Osteocyte (in vitro differentiated cells): Measurements from ENCODE around the gene THRA. TPM values are rescaled to one million over a fixed set of nuclear protein-coding genes. Genes with fewer than 3 reads are reported as not detected.

Experiments used
- DNase-seq: peaks from one replicate; pipeline ENCODE4 v3.0.0; 2021; ENCODE audit warnings: mixed read lengths; ENCODE audit not compliant: unreplicated experiment; ENCODE audit errors: extremely low spot score
- H3K27ac Mint-ChIP-seq: one replicate; pipeline ENCODE4 v1.8.0; 2021; ENCODE audit warnings: mild to moderate bottlenecking, mixed read lengths; ENCODE audit not compliant: unreplicated experiment
- H3K27me3 Mint-ChIP-seq: one replicate; pipeline ENCODE4 v1.8.0; 2021; ENCODE audit warnings: mixed read lengths; ENCODE audit not compliant: unreplicated experiment
- H3K36me3 Mint-ChIP-seq: one replicate; pipeline ENCODE4 v1.8.0; 2021; ENCODE audit warnings: mixed read lengths; ENCODE audit not compliant: unreplicated experiment
- H3K4me1 Mint-ChIP-seq: one replicate; pipeline ENCODE4 v1.8.0; 2021; ENCODE audit warnings: mixed read lengths; ENCODE audit not compliant: unreplicated experiment
- H3K4me3 Mint-ChIP-seq: one replicate; pipeline ENCODE4 v1.8.0; 2021; ENCODE audit warnings: mild to moderate bottlenecking, moderate library complexity, mixed read lengths; ENCODE audit not compliant: unreplicated experiment
- H3K9me3 Mint-ChIP-seq: one replicate; pipeline ENCODE4 v1.8.0; 2021; ENCODE audit warnings: mixed read lengths; ENCODE audit not compliant: unreplicated experiment
- total RNA-seq: library from RNA; stranded (reverse); gene quantifications from 2 replicates; pipeline ENCODE4 v1.2.1, GENCODE V29; 2021
- TF ChIP-seq, protein P1 (sequence below): fragments of 200-600 bp; sonication (generic); IDR thresholded peaks from 2 replicates; pipeline ENCODE4 v1.5.0; 2021; ENCODE audit warnings: antibody characterized with exemption, mild to moderate bottlenecking, moderate library complexity

Gene THRA
- total RNA-seq, 1 donor from 2014 or later, result 44.6 TPM

DNA sequence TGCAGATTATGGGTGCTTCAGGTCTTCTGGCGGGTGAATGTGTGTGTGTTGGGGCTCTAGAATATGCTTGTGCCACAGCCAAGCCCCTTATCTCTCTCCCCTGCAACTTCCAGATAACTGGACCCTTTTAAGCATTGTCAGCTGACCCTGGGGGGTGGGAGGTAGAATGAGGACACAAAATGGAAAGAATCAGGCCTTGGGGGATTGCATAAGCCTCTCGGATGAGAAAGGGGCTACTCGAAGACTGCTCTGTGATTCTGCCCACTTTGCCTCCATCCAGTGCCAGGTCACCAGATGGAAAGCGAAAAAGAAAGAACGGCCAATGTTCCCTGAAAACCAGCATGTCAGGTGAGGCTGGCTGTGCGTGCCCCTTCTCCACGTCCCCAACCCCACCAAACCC lies 13.8 kb downstream of the THRA start:
- Mint-ChIP-seq H3K9me3 (no peaks in the 10 kb centered on the region), H3K36me3 (peaks cover 8% of the 10 kb centered on the region), H3K27me3 (no peaks in the 10 kb centered on the region), H3K27ac (no peak overlapping the region), H3K4me1 (peaks cover 45% of the 10 kb centered on the region), H3K4me3 (no peak overlapping the region)
- no peak for DNase-seq
- TF ChIP-seq, protein P1, sequence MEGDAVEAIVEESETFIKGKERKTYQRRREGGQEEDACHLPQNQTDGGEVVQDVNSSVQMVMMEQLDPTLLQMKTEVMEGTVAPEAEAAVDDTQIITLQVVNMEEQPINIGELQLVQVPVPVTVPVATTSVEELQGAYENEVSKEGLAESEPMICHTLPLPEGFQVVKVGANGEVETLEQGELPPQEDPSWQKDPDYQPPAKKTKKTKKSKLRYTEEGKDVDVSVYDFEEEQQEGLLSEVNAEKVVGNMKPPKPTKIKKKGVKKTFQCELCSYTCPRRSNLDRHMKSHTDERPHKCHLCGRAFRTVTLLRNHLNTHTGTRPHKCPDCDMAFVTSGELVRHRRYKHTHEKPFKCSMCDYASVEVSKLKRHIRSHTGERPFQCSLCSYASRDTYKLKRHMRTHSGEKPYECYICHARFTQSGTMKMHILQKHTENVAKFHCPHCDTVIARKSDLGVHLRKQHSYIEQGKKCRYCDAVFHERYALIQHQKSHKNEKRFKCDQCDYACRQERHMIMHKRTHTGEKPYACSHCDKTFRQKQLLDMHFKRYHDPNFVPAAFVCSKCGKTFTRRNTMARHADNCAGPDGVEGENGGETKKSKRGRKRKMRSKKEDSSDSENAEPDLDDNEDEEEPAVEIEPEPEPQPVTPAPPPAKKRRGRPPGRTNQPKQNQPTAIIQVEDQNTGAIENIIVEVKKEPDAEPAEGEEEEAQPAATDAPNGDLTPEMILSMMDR, result no peak

DNA sequence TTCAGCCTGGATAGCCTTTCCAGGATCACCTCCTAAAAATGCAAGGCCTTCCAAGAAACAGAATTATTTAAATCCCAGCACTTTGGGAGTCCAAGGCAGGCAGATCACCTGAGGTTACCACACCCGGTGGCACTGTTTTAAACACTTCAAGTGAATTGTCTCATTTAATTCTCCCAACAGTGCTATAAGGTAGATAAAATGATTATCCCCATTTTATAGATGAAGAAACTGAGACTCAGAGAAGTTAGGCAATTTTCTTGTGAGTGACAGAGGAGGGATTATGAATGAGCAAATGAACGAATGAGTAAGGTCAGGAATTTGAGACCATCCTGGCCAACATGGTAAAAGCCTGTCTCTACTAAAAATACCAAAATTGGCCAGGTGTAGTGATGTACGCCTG lies 16.8 kb downstream of the THRA start:
- Mint-ChIP-seq H3K4me1 (peaks cover 20% of the 10 kb centered on the region), H3K9me3 (no peaks in the 10 kb centered on the region), H3K4me3 (no peak overlapping the region), H3K27me3 (no peaks in the 10 kb centered on the region), H3K36me3 (peaks cover 14% of the 10 kb centered on the region), H3K27ac (no peak overlapping the region)
- DNase-seq, result no peak
- TF ChIP-seq, protein P1, result no peak

DNA sequence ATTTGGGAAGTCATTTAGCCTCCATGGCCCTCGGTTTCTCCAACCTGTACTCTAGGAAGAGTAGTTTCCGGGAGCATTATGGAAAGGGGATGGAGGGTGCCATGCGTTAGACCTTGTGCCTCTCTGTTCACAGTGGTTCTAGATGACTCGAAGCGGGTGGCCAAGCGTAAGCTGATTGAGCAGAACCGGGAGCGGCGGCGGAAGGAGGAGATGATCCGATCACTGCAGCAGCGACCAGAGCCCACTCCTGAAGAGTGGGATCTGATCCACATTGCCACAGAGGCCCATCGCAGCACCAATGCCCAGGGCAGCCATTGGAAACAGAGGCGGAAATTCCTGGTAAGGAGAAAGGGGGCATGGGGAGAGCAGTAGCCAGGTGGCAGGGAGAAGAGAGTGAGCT lies 21.7 kb downstream of the THRA start:
- Mint-ChIP-seq H3K27ac (no peak overlapping the region), H3K4me1 (no peaks in the 10 kb centered on the region), H3K4me3 (no peak overlapping the region), H3K27me3 (no peaks in the 10 kb centered on the region), H3K36me3 (peaks cover 31% of the 10 kb centered on the region), H3K9me3 (no peaks in the 10 kb centered on the region)
- TF ChIP-seq, protein P1, result no peak
- DNase-seq, result no peak

DNA sequence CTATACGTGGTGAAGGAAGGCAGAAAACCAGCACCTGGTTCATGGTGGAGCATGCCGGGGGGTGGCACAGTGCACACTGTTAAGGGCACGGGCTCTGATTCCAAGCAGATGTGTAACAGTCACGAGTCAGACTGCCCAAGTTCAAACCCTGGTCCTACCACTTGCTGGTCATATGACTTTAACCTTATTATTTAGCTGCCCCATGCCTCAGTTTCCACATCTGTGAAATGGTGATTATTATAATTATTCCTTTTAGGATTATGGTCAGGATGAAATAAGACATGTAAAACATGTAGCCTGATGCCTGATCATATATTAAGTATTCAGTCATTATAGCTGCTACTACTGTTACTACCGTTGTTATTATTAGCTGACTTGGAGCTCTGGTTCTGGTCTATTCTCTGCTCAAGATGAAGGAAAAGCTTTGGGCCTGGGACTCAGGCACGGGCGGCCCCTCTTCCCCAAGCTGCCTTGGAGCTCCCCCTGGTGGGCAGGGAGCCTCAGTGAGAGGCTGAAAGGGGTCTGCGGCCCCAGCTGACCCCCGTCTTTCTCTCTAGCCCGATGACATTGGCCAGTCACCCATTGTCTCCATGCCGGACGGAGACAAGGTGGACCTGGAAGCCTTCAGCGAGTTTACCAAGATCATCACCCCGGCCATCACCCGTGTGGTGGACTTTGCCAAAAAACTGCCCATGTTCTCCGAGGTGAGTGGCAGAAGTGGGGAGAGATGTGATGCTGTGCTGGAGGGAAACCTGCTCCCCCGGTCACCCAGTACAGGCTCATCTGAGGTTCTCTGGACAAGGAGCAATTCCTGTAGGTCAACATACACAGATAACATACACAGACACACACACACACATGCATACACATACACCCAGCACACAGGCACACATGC lies 23.6 kb downstream of the THRA start:
- Mint-ChIP-seq H3K9me3 (no peaks in the 10 kb centered on the region), H3K36me3 (peaks cover 34% of the 10 kb centered on the region), H3K4me3 (no peak overlapping the region), H3K4me1 (no peaks in the 10 kb centered on the region), H3K27ac (no peak overlapping the region), H3K27me3 (no peaks in the 10 kb centered on the region)
- DNase-seq, result peak; percentile 89
- TF ChIP-seq, protein P1, result peak; percentile 91

DNA sequence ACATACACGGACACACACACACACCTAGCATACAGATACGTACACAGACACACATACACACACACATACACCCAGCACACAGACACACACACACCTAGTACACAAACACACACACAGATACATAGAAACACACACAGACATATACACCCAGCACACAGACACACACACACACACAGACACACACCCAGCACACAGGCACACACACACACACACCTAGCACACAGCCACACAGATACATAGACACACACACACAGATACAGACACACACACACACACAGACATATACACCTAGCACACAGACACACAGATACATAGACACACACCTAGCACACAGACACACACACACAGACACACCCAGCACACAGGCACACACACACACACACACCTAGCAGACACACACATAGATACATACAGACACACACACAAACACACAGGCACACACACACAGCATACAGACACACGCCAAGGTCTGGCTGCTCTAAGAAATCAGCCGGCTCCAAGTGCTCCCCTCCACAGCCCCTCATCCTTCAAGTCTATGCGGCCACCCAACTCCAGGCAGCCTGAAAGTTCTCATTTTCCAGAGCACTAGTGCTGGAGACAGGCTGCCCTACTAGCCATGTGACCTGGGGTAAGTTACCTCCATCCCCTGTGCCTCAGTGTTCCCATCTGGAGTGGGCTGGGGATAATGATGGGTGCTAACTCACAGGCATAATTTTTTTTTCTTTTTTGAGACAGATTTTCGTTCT lies 24.5 kb downstream of the THRA start:
- Mint-ChIP-seq H3K27me3 (no peaks in the 10 kb centered on the region), H3K4me1 (no peaks in the 10 kb centered on the region), H3K4me3 (no peak overlapping the region), H3K27ac (no peak overlapping the region), H3K36me3 (peaks cover 34% of the 10 kb centered on the region), H3K9me3 (no peaks in the 10 kb centered on the region)
- DNase-seq, result no peak
- TF ChIP-seq, protein P1, result no peak
